PC-3 (cell line): ENCODE measurements around the gene LAMTOR2. TPM values are rescaled to one million over a fixed set of nuclear protein-coding genes. Genes with fewer than 3 reads are reported as not detected.

Experiments used
- ATAC-seq: fragments of 200-7000 bp; cut with Tn5 transposase; 2 replicates; pipeline ENCODE4 v1.9.1; 2020; ENCODE audit warnings: mild to moderate bottlenecking, moderate library complexity
- BruUV-seq: library from RNA; stranded (reverse); fragments of 400-500 nt; replicated peaks from 2 replicates; lab custom pipeline; 2021; lab: Mats Ljungman, UMichigan
- CTCF ChIA-PET: fragments of 300-600 bp; sonication (Branson Sonifier 250); formaldehyde crosslinking; loops from one replicate; lab custom pipeline; 2022; ENCODE audit warnings: antibody characterized with exemption; lab: Charles Lee
- POLR2A ChIA-PET: fragments of 300-600 bp; sonication (Branson Sonifier 250); formaldehyde crosslinking; loops from one replicate; lab custom pipeline; 2022; ENCODE audit warnings: antibody characterized with exemption; ENCODE audit not compliant: unreplicated experiment; lab: Charles Lee
- DNase-seq: peaks from one replicate; pipeline ENCODE4 v3.0.0-alpha.2; 2015
- H2AFZ ChIP-seq: fragments of 300-600 bp; sonication (generic); 2 replicates; pipeline ENCODE4 v1.6.0; 2016; ENCODE audit warnings: antibody characterized with exemption, low read length
- H3F3A ChIP-seq: fragments of 300-600 bp; sonication (generic); one replicate; pipeline ENCODE4 v1.6.0; 2017; ENCODE audit warnings: antibody characterized with exemption, low read length, control low read depth, mild to moderate bottlenecking; ENCODE audit not compliant: unreplicated experiment
- H3K27ac ChIP-seq: fragments of 300-600 bp; sonication (generic); 2 replicates; pipeline ENCODE4 v1.5.1; 2016; ENCODE audit warnings: mild to moderate bottlenecking, low read length
- H3K27me3 ChIP-seq: fragments of 300-600 bp; sonication (generic); 2 replicates; pipeline ENCODE4 v1.6.1; 2016; ENCODE audit warnings: low read length, mixed read lengths
- H3K36me3 ChIP-seq: fragments of 300-600 bp; sonication (generic); 2 replicates; pipeline ENCODE4 v1.6.1; 2016; ENCODE audit warnings: low read depth, mixed run types, low read length, mixed read lengths
- H3K4me1 ChIP-seq: fragments of 300-600 bp; sonication (generic); 2 replicates; pipeline ENCODE4 v1.5.1; 2016; ENCODE audit warnings: low read length; ENCODE audit not compliant: insufficient read depth
- H3K4me2 ChIP-seq: fragments of 300-600 bp; sonication (generic); 2 replicates; pipeline ENCODE4 v1.6.0; 2016; ENCODE audit warnings: low read length
- H3K4me3 ChIP-seq: fragments of 300-600 bp; sonication (generic); 2 replicates; pipeline ENCODE4 v1.5.1; 2016; ENCODE audit warnings: mild to moderate bottlenecking, low read length, mixed read lengths
- H3K79me2 ChIP-seq: fragments of 300-600 bp; sonication (generic); 2 replicates; pipeline ENCODE4 v1.6.1; 2017; ENCODE audit warnings: low read length, mixed read lengths
- H3K9ac ChIP-seq: fragments of 300-600 bp; sonication (generic); 2 replicates; pipeline ENCODE4 v1.6.0; 2016; ENCODE audit warnings: mild to moderate bottlenecking, low read length
- H3K9me2 ChIP-seq: fragments of 300-600 bp; sonication (generic); replicated peaks from 2 replicates; pipeline ENCODE4 v1.6.1; 2016; ENCODE audit warnings: mixed run types, low read length, mixed read lengths
- H3K9me3 ChIP-seq: fragments of 300-600 bp; sonication (generic); 2 replicates; pipeline ENCODE4 v1.6.1; 2016; ENCODE audit warnings: low read length, mixed read lengths
- H4K20me1 ChIP-seq: fragments of 300-600 bp; sonication (generic); 2 replicates; pipeline ENCODE4 v1.6.1; 2016; ENCODE audit warnings: low read length, mixed read lengths
- CTCF ChIP-seq: fragments of 300-600 bp; sonication (generic); conservative IDR thresholded peaks from 2 replicates; pipeline ENCODE4 v1.5.1; 2017; ENCODE audit warnings: antibody characterized with exemption, low read depth, mild to moderate bottlenecking, low read length
- EZH2 ChIP-seq: fragments of 300-600 bp; sonication (generic); IDR thresholded peaks from one replicate; pipeline ENCODE4 v1.6.1; 2017; ENCODE audit warnings: antibody characterized with exemption, mild to moderate bottlenecking, low read length; ENCODE audit not compliant: unreplicated experiment
- EZH2phosphoT487 ChIP-seq: fragments of 300-600 bp; sonication (generic); IDR thresholded peaks from 2 replicates; pipeline ENCODE4 v1.6.1; 2018; ENCODE audit warnings: mild to moderate bottlenecking, antibody characterized with exemption, low read length, borderline replicate concordance
- intact Hi-C: fragments of 100-400 bp; cut with micrococcal nuclease; formaldehyde crosslinking; loops from 2 replicates; pipeline ENCODE4 v1.9.0; 2023
- total RNA-seq: library from RNA; depleted of rRNA; stranded (reverse); fragments of >200 nt; gene quantifications from 2 replicates; pipeline ENCODE4 v1.2.3, GENCODE V29; 2014

The LAMTOR2 gene
- total RNA-seq, 1 experiment from 2014 or later, result 130 TPM

- peaks cover 34% of the 10 kb centered on the region for H3K79me2 ChIP-seq
- peaks cover 6% of the 10 kb centered on the region; the same call in 1 of the 2 replicates for H3K4me1 ChIP-seq
- no peaks in the 10 kb centered on the region for H3K9me3 ChIP-seq
- 0 out of 2 replicates have a peak, but pooled peaks cover 3% of the 10 kb centered on the region for H4K20me1 ChIP-seq
- peak; percentile 98 for DNase-seq
- TF ChIP-seq EZH2 (no peak), CTCF (no peak), EZH2phosphoT487 (no peak)
- ATAC-seq, result peak; percentile 98
- no TSS peak for BruUV-seq
- ChIA-PET POLR2A (interaction anchor here (0.7 kb wide), 2 partner anchors 12 to 17 kb away, joined by 3 to 14 read pairs; no protein-coding TSS in a partner anchor), CTCF (no interaction called here)
- peak within 1 kb of the TSS; percentile 67 for H3K9ac ChIP-seq
- H3K36me3 ChIP-seq, result peaks cover 20% of the 10 kb centered on the region
- H3K4me3 ChIP-seq, result peak within 1 kb of the TSS; percentile 75
- H3K27ac ChIP-seq, result no peak within 1 kb of the TSS
- peak within 1 kb of the TSS; percentile 72 for H2AFZ ChIP-seq
- H3F3A ChIP-seq, result no peaks in the 10 kb centered on the region
- peak within 1 kb of the TSS; percentile 88 for H3K4me2 ChIP-seq
- intact Hi-C loops, result loop anchor here (1.0 kb wide), 2 partner anchors 34 to 82 kb away; partner anchors contain the start of gene LAMTOR2
- H3K27me3 ChIP-seq, result no peaks in the 10 kb centered on the region
- H3K9me2 ChIP-seq, result no peaks in the 10 kb centered on the region
Observed at GRCh38 chr1:156020293-156021092, 34.1 kb upstream of the LAMTOR2 start, which contains the start of gene SSR2. TSS of gene SSR2 (minus strand) at chr1:156020951. CDS start at chr1:156020167, 784 bp downstream.

- CTCF ChIA-PET, result no interaction called here
- no TSS peak for BruUV-seq
- peak overlapping the region; percentile 75 for H3K4me3 ChIP-seq
Observed at GRCh38 chr1:156021093-156021428, 33.5 kb upstream of the LAMTOR2 start.

More at GRCh38 chr1:156021093-156021428, 33.5 kb upstream of the LAMTOR2 start:
- no peak for ATAC-seq
- Histone ChIP-seq H3K4me2 (peak overlapping the region; percentile 88), H3K4me1 (peaks cover 6% of the 10 kb centered on the region; the same call in 1 of the 2 replicates), H2AFZ (peak overlapping the region; percentile 72), H4K20me1 (0 out of 2 replicates have a peak, but pooled peaks cover 3% of the 10 kb centered on the region), H3K79me2 (peaks cover 34% of the 10 kb centered on the region), H3K27me3 (no peaks in the 10 kb centered on the region), H3K36me3 (peaks cover 20% of the 10 kb centered on the region), H3K9me3 (no peaks in the 10 kb centered on the region), H3K9ac (peak overlapping the region; percentile 67; the same call in 1 of the 2 replicates), H3F3A (no peaks in the 10 kb centered on the region), H3K9me2 (no peaks in the 10 kb centered on the region), H3K27ac (no peak overlapping the region)
- no peak for DNase-seq
- POLR2A ChIA-PET, result interaction anchor here (0.6 to 0.7 kb wide), 2 partner anchors 8 to 11 kb away, joined by 3 to 4 read pairs; no protein-coding TSS in a partner anchor
- TF ChIP-seq EZH2phosphoT487, result no peak
- TF ChIP-seq EZH2, result no peak
- no peak for TF ChIP-seq CTCF
- intact Hi-C loops, result loop anchor here (1.0 kb wide), 1 partner anchor 33 kb away; the partner anchor contains the start of gene LAMTOR2
